Activated T-helper 1 cell treated with anti-CD3 and anti-CD28 coated beads, Interleukin-12 subunit alpha, Interleukin-12 subunit beta, Interleukin-2, Interleukin-4 antibody, amounts not matched to agents 30 ng/mL and 10 ng/mL and 1 ng/mL, durations not matched to agents 14 hours and 24 hours and 36 hours (primary cell): ENCODE results near the gene RAB33B. TPM values are rescaled to one million over a fixed set of nuclear protein-coding genes. Genes with fewer than 3 reads are reported as not detected.

Source experiments
- DNase-seq: peaks from one replicate; pipeline ENCODE4 v3.0.0; 2021; ENCODE audit warnings: low spot score
- H3K27ac Mint-ChIP-seq: one replicate; pipeline ENCODE4 v1.8.0; 2021; ENCODE audit warnings: mild to moderate bottlenecking, mixed read lengths
- H3K27me3 Mint-ChIP-seq: one replicate; pipeline ENCODE4 v1.8.0; 2022; ENCODE audit warnings: mild to moderate bottlenecking, moderate library complexity, mixed read lengths; ENCODE audit not compliant: insufficient read depth
- H3K36me3 Mint-ChIP-seq: one replicate; pipeline ENCODE4 v1.8.0; 2021; ENCODE audit warnings: low read depth, mixed read lengths
- H3K4me1 Mint-ChIP-seq: one replicate; pipeline ENCODE4 v1.8.0; 2021; ENCODE audit warnings: low read depth, mixed read lengths
- H3K4me3 Mint-ChIP-seq: one replicate; pipeline ENCODE4 v1.8.0; 2021; ENCODE audit warnings: mild to moderate bottlenecking, moderate library complexity, mixed read lengths
- H3K9me3 Mint-ChIP-seq: one replicate; pipeline ENCODE4 v1.8.0; 2021; ENCODE audit warnings: mixed read lengths
- intact Hi-C: fragments of 100-400 bp; cut with micrococcal nuclease; formaldehyde crosslinking; loops from one replicate; pipeline ENCODE4 v1.15.1; 2024
- total RNA-seq: library from RNA; stranded (reverse); gene quantifications from 2 replicates; pipeline ENCODE4 v1.2.3, GENCODE V29; 2022

Gene RAB33B
- total RNA-seq, 1 donor from 2014 or later, result 4.8 TPM

DNA sequence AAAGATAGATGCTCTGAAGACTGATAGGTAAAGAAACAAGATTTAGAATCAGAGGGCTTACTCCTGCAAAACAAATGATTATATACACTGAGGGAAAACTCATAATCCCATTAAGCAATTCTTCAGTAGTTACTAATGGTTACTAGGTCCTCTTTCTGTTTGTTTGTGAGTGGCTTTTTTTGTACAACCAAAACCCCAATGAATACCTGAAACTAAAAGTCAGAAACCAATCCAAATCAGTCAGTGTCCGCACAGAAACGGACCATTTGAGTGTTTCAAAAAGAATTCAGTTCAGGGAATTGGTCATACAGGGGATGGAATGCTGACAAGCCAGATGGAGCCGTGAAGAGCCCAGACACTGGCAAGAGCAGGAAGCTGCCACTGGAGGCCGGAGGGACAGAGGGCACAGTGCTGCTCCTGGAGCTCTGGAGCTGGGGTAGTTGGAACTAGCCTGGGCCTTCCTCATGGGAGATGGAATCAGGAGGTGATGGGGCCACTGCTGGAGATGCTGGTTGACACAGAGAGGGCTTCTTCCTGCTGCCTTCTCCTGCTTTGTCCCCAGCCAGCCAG, 70.2 kb downstream of the RAB33B start:
- no peaks in the 10 kb centered on the region for H3K9me3 Mint-ChIP-seq
- intact Hi-C loops, result no loop called here

GRCh38 chr4:139525414-139525813, 71.5 kb downstream of the RAB33B start:
- H3K27me3 Mint-ChIP-seq, result no peaks in the 10 kb centered on the region
- peaks cover 20% of the 10 kb centered on the region for H3K4me1 Mint-ChIP-seq
- intact Hi-C loops, result no loop called here
- no peak for DNase-seq
- no peaks in the 10 kb centered on the region for H3K9me3 Mint-ChIP-seq
- no peak overlapping the region for H3K27ac Mint-ChIP-seq
- H3K4me3 Mint-ChIP-seq, result no peak overlapping the region
- H3K36me3 Mint-ChIP-seq, result peaks cover 27% of the 10 kb centered on the region

More for the DNA sequence above, 70.2 kb downstream of the RAB33B start:
- no peaks in the 10 kb centered on the region for H3K27me3 Mint-ChIP-seq
- no peak overlapping the region for H3K27ac Mint-ChIP-seq
- H3K36me3 Mint-ChIP-seq, result peaks cover 29% of the 10 kb centered on the region
- DNase-seq, result no peak
- H3K4me3 Mint-ChIP-seq, result no peak overlapping the region
- peaks cover 20% of the 10 kb centered on the region for H3K4me1 Mint-ChIP-seq

Other genes starting within 250 kb of the RAB33B start
- 0.15 TPM in 1 of 2 replicates, not detected in the other for gene MGARP, start 173.9 kb upstream of the RAB33B start, total RNA-seq
- 104 and 110 TPM in 2 replicates for gene NAA15, start 152.6 kb upstream of the RAB33B start, total RNA-seq
- gene NDUFC1, start 151.6 kb upstream of the RAB33B start, total RNA-seq, result 53.1 and 54.5 TPM in 2 replicates
- 17.4 and 18.7 TPM in 2 replicates for gene SETD7, start 102.1 kb downstream of the RAB33B start, total RNA-seq
- 22.4 and 23.0 TPM in 2 replicates for gene MGST2, start 211.7 kb downstream of the RAB33B start, total RNA-seq